Lung (tissue), 12 donors: Measurements from ENCODE around the gene PPP6R3. TPM values are rescaled to one million over a fixed set of nuclear protein-coding genes. Genes with fewer than 3 reads are reported as not detected.
"Not testable (repeated sequence)": the region's sequence is repeated elsewhere in the genome, so short reads cannot be mapped to it uniquely, and the experiment has no call there.

Experiments used
- ATAC-seq: fragments of 200-7000 bp; cut with Tn5 transposase; one replicate; pipeline ENCODE4 v1.9.1; 2020; ENCODE audit warnings: moderate number of reproducible peaks; ENCODE audit not compliant: insufficient read depth, low FRiP score
- DNase-seq, 3 donors: peaks; one replicate each; pipeline ENCODE4 v3.0.0-alpha.2; 2013 to 2017
- H3K27ac ChIP-seq, 2 donors: one replicate each; pipeline ENCODE4 v1.5.1; 2013; ENCODE audit warnings: mild to moderate bottlenecking in 2 of 2, moderate library complexity in 2 of 2, control low read depth in 1 of 2, inconsistent platforms in 1 of 2, low read depth in 1 of 2, low read length in 1 of 2
- H3K27me3 ChIP-seq, 3 donors: one replicate each; pipeline ENCODE4 v1.5.1; 2013; ENCODE audit warnings: low read length in 2 of 3; ENCODE audit not compliant: control insufficient read depth in 3 of 3, insufficient read depth in 3 of 3
- H3K36me3 ChIP-seq, 4 donors: one replicate each; pipeline ENCODE4 v1.5.1; 2013; ENCODE audit warnings: low read length in 4 of 4, mild to moderate bottlenecking in 1 of 4, moderate library complexity in 1 of 4; ENCODE audit not compliant: control insufficient read depth in 4 of 4, insufficient read depth in 4 of 4
- H3K4me1 ChIP-seq, 5 donors: one replicate each; pipeline ENCODE4 v1.5.1; 2013; ENCODE audit warnings: low read length in 5 of 5, mild to moderate bottlenecking in 2 of 5, moderate library complexity in 1 of 5; ENCODE audit not compliant: control insufficient read depth in 5 of 5, insufficient read depth in 5 of 5
- H3K4me3 ChIP-seq: one replicate; pipeline ENCODE4 v1.5.1; 2013; ENCODE audit warnings: mild to moderate bottlenecking, control low read depth, moderate library complexity
- H3K9ac ChIP-seq, 2 donors: one replicate each; pipeline ENCODE4 v1.5.1; 2013; ENCODE audit warnings: low read length in 2 of 2, control low read depth in 1 of 2; ENCODE audit not compliant: insufficient read depth in 1 of 2
- H3K9me3 ChIP-seq, 4 donors: one replicate each; pipeline ENCODE4 v1.5.1; 2013; ENCODE audit warnings: low read length in 3 of 4, mild to moderate bottlenecking in 1 of 4, moderate library complexity in 1 of 4; ENCODE audit not compliant: control insufficient read depth in 4 of 4, insufficient read depth in 3 of 4
- WGBS, 2 donors: extraction: QIAGEN DNeasy Blood & Tissue Kit; methylation state at CpG; one replicate each; pipeline ENCODE4 v1.1.7; 2013; 5-methylcytosine and 5-hydroxymethylcytosine counted together
- polyA plus RNA-seq, 2 donors: library from polyadenylated mRNA; stranded (reverse); fragments of 200-250 nt; gene quantifications; one replicate each; pipeline ENCODE4 v1.2.1, GENCODE V29; 2013
- total RNA-seq, 2 donors: library from RNA; depleted of rRNA in 1 of 2; stranded (reverse); fragments of >200 nt in 1 of 2; gene quantifications; one replicate each; pipeline ENCODE4 v1.2.1, GENCODE V29; 2014 to 2021
- TF ChIP-seq, protein P1 (sequence below): IDR thresholded peaks from 2 replicates; pipeline ENCODE4 v1.5.1; 2012; ENCODE audit warnings: mild to moderate bottlenecking; ENCODE audit errors: control extremely low read depth, extremely low read depth
- donor health status: control.
- donor health status: control.
- donor health status: Bipolar disorder and iron deficiency.
- donor health status: healthy.
- donor health status: DM: yes; HTN: yes; CAD: no.

The PPP6R3 gene
- total and polyA plus RNA-seq, 4 donors: 28.5 to 217 (median 60.7) TPM

DNA sequence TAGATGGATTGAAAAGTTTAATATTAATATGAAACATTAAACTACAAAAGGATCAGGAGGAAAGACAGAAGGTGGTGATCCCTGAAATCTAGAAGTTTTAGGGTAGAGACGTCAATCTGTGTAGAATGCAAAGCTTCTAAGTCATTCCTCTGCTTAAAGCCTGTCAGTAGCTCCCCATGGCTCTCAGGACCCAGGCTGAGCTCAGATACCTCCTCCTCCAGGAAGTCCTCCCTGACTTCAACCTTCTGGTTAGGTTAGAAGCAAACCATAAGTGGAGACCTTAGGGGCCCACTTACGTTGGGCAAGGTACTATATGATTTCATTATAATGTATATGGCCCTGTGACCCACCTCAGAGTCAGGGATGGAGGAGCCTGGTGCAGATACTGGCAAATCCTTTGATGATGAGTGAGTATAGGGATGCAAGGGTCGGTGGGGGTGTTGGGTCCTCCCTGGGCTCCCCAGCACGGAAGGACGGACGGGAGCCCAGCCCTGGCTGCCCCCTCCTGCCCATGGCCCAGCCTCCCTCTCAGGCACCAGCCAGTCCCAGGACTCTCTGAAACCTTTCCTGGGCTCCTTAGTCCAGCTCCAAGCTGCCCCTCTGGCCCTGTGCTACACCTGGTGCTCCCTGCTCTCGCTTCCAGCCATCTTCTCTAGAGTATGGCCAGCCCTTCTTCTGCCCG, 3.2 kb upstream of the PPP6R3 start:
- 79 to 81% methylated on average over 6 to 8 of the region's 8 CpGs for WGBS, 2 donors
- no peak for DNase-seq
- no peak overlapping the region for H3K9ac ChIP-seq

DNA sequence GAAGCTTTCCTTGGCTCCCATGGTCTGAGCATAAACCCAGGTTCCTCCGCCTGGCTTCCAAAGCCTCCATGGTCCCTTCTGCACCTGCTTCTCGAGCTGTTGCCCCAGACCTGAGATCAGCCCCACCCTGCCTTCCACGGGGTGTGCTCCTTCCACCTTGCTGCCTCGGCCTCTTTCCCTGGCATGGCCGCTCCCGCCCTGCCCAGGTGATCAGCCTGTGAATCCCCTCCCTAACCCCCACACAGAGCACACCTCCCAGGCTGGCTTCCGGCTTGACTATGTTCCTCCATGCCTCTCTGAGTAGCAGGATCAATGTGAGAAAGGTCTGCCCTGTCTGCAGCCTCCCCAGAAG, 2.7 kb upstream of the PPP6R3 start:
- TF ChIP-seq, protein P1, sequence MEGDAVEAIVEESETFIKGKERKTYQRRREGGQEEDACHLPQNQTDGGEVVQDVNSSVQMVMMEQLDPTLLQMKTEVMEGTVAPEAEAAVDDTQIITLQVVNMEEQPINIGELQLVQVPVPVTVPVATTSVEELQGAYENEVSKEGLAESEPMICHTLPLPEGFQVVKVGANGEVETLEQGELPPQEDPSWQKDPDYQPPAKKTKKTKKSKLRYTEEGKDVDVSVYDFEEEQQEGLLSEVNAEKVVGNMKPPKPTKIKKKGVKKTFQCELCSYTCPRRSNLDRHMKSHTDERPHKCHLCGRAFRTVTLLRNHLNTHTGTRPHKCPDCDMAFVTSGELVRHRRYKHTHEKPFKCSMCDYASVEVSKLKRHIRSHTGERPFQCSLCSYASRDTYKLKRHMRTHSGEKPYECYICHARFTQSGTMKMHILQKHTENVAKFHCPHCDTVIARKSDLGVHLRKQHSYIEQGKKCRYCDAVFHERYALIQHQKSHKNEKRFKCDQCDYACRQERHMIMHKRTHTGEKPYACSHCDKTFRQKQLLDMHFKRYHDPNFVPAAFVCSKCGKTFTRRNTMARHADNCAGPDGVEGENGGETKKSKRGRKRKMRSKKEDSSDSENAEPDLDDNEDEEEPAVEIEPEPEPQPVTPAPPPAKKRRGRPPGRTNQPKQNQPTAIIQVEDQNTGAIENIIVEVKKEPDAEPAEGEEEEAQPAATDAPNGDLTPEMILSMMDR: no peak
- no peak overlapping the region for H3K9ac ChIP-seq
- no peak overlapping the region for H3K4me3 ChIP-seq
- peaks cover 0 to 17% (median under 1%) of the 10 kb centered on the region in 5 donors for H3K4me1 ChIP-seq
- ATAC-seq (no peak), DNase-seq (no peak)
- WGBS, 2 donors: 93 to 94% methylated on average over 7 of the region's 7 CpGs
- no peak overlapping the region for H3K27ac ChIP-seq
- H3K9me3 ChIP-seq: no peaks in the 10 kb centered on the region
- peaks cover 0 to 6% (median 1%) of the 10 kb centered on the region in 4 donors for H3K36me3 ChIP-seq
- H3K27me3 ChIP-seq: no peaks in the 10 kb centered on the region

More for the DNA sequence above, 3.2 kb upstream of the PPP6R3 start:
- no peak for ATAC-seq
- Histone ChIP-seq H3K27me3 (no peaks in the 10 kb centered on the region), H3K9me3 (no peaks in the 10 kb centered on the region), H3K36me3 (peaks cover 0 to 2% (median 0%) of the 10 kb centered on the region in 4 donors), H3K27ac (no peak overlapping the region), H3K4me1 (peaks cover 0 to 12% (median 0%) of the 10 kb centered on the region in 5 donors), H3K4me3 (no peak overlapping the region)
- TF ChIP-seq, protein P1: no peak

DNA sequence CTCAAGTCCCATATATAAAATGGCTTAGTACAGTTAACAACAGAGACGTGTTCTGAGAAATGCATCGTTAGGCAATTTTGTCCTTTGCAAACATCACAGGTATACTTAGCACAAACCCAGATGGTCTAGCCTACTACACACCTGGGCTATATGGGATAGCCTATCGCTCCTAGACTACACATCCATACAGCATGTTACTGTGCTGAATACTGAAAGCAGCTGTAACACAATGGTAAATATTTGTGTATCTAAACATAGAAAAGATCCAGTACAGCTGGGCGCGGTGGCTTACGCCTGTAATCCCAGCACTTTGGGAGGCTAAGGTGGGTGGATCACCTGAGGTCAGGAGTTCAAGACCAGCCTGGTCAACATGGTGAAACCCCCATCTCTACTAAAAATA, 2.2 kb upstream of the PPP6R3 start:
- H3K4me1 ChIP-seq: peaks cover 0 to 21% (median 3%) of the 10 kb centered on the region in 5 donors
- WGBS, 2 donors: 85 to 96% methylated on average over 6 of the region's 6 CpGs
- DNase-seq, H3K9me3 ChIP-seq, H3K27ac ChIP-seq, H3K9ac ChIP-seq, H3K4me3 ChIP-seq, H3K36me3 ChIP-seq, H3K27me3 ChIP-seq, ATAC-seq: not testable (repeated sequence)

GRCh38 chr11:68459886-68460740, 439 bp upstream of the PPP6R3 start:
- WGBS, 2 donors: 4 to 5% methylated on average over 56 of the region's 56 CpGs

More at GRCh38 chr11:68459886-68460740, 439 bp upstream of the PPP6R3 start:
- ATAC-seq: peak; percentile 95
- peaks cover 0 to 26% (median 9%) of the 10 kb centered on the region in 5 donors for H3K4me1 ChIP-seq
- no peaks in the 10 kb centered on the region for H3K9me3 ChIP-seq
- no peaks in the 10 kb centered on the region for H3K27me3 ChIP-seq
- H3K4me3 ChIP-seq: peak overlapping the region; percentile 54
- peak overlapping the region; percentile 61 to 82 for H3K9ac ChIP-seq
- peaks cover 0 to 6% (median 1%) of the 10 kb centered on the region in 4 donors for H3K36me3 ChIP-seq
- TF ChIP-seq, protein P1: no peak
- peak overlapping the region; percentile 99 for H3K27ac ChIP-seq
- DNase-seq: peak; percentile 100
